ENCODE data around the gene NRG3. TPM values are rescaled to one million over a fixed set of nuclear protein-coding genes. Genes with fewer than 3 reads are reported as not detected.

NRG3 gene
- total RNA-seq, 1 donor from 2014 or later, result 3.2 TPM

DNA sequence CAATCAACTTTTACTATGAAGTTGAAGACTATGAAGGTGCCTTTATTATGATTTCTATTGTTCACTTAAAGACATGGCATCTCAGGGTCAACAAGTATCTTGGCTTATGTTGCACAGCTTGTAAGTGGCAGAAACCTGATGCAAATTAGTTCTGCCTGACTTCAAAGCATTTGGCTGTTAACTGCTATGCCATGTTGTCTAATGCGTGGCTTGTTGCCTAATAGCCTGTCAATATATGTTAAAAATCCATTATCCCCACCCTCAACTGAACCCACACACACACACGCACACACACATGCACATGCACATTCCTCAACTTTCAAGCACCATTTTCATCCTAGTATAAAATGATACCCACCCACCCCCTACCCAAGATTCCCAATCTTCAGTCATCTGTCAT, 217.1 kb downstream of the NRG3 start:
- no peak for DNase-seq

GRCh38 chr10:82124713-82125112, 249.7 kb downstream of the NRG3 start:
- DNase-seq, result no peak

- no peak for DNase-seq
Measured at GRCh38 chr10:82128527-82128926, 253.5 kb downstream of the NRG3 start.

- no peak for DNase-seq
Measured at GRCh38 chr10:82136103-82136502, 261.1 kb downstream of the NRG3 start.

GRCh38 chr10:82144153-82144552, 269.2 kb downstream of the NRG3 start:
- no peak for DNase-seq

- no peak for DNase-seq
Measured at GRCh38 chr10:82148764-82149163, 273.8 kb downstream of the NRG3 start.

GRCh38 chr10:82149674-82150073, 274.7 kb downstream of the NRG3 start:
- DNase-seq, result no peak

DNA sequence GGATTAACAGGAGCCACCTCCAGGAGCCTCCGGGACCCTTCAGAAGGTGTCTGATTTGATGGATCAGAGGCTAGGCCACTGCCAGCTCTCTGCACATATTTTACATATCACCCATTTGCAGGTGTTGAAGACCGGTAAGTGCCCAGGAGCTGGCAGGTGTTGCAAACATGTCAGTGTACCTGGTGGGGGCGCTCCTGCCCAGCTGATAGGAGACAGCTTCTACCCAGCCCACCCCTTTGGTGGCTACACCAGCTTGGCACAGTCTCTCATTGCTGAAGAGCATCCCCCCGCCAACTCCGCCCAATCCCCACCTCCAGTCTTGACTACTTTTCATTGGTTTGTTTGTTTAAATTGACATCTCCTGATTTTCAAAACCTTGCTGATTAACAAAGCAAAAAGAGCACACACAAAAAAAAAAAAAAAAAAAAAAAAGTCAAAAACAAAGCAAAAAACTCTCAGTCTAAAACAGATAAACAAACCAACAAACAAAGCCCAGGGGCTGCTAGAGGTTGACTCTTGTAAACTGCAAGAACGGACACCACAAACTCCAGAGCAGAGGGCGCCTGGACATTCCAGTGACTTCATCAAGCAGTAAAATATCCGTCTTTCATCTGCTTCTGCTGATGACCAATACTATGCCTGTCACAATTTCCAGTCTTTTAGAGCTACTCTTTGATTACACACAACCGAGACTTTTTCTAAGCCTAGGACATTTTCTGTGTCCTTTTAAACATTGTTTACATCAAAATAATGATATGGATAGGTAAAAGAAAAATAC, 275.3 kb downstream of the NRG3 start:
- DNase-seq, result no peak

- DNase-seq, result no peak
Measured at GRCh38 chr10:82160307-82160706, 285.3 kb downstream of the NRG3 start.

GRCh38 chr10:82161264-82161663, 286.3 kb downstream of the NRG3 start:
- no peak for DNase-seq

DNA sequence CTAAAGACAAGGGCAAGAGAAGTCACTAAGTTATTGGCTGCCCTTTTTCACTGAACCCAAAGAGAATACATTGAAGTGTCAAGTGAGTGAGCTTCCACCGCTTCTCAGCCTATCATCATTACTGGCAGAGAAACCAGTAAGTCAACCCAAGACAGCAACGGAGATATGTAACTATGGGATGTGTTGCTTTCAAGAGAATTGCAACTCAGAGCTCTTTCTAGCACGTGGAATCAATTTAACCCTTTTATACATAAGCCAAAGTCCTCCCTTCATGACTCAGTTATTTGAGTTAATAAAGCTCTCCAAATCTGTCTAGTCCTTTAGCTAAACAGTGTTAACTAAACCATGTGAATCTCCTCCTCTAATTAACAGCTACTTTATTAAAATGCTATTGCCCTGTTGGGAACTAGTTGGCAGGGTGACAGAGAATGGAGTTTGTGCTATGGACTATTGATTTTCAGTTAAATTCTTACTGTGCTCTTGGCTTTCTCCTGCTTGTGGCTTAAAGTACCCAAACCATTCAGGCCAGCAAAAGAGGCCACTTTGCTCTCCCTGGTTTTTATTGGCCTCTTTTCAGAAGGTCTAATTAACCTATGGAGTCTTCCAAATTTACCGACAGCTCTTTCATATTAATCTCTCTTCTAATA, 287.7 kb downstream of the NRG3 start:
- no peak for DNase-seq

DNA sequence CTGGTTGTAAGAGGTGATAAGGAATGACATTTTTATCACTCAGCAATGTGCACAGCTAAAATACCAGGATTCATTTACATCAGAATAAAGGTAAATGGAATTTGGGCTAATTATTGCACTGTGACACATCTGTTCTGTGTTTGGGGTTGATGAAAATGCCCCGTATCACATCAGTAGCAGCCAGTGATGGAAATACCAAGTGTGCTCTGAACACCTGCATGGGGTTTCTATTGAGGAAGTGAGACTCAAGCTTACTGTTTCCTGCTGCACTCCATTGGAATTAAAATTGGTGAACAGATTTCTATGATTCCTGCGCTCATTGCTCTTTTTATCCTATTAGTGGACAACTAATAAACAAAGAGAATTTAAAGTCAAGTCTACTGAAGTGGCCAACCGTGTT, 296.9 kb downstream of the NRG3 start:
- DNase-seq, result no peak

DNA sequence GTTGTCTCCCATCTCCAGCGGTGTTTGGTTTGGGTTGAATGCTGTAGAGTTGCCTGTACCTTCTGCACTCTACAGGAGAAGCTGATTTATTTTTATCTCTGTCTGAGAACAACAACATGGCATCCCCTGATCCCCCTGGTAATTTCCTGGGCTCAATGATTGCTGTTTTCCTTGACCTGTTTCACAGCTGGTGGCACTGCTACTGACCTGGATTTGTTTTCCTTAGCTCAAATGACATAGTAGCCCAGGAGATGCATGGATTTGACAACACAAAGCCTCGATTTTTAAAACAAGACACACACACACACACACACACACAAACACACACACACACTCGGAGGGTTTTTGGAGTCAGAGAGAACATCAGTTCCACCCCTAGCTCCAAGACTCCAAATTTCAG, 301.6 kb downstream of the NRG3 start:
- DNase-seq, result no peak

DNA sequence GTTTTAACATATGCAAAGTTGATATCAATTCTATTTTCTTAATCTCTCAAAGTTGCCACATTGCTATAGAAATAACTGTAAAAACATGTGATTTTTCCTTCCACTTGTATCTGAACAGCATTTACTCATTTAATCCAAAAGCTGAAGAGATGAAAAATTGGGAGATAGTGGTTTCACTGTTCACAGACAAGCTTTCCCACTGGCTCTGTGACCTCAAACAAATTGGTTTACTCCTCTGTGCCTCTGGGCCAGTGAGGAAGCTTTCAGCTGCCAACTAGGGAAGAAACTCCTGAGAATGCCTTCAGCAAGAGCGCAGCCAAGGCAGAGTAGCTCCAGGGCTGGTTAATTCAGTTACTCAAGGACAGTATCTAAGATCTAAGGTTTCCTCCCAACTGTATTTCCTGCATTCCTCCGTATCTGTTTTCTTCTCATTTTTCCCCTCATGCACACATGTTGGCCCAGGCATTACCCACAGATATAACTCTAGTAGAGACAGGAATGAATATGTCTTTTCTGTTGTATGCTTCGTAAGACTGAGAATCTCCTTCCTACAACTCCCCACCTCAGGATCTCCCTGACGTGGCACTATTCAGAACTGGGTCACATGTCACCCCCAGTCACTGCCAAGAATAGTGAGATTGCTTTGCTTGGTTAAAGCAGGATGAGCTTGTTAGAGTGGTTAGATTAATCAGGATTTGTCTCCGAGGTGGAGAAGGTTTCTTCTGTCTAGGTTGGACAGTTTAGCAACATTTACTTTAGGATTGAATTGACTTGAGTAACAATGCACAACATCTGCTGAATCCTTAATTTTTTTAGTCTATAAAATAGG, 315.7 kb downstream of the NRG3 start:
- no peak for DNase-seq

DNA sequence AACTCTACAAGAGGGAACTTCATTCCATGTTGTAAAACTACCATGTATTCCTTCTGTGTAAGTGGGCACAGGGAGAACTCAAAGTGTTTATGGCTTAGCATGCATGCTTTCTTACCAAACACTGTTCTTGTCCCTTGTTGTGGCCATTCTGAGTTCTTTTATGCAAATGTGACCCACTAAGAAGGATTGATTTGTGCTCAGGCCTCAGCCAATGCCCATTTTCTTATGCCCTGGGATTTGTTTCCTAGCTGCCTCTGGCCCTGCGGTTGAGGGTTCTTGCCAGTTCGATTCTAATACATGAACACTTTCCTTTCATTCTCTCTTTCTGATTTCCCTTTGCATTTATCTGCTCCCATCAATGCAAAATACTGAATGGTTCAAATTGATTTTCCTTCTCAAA, 316.7 kb downstream of the NRG3 start:
- DNase-seq, result no peak

GRCh38 chr10:82192665-82193064, 317.7 kb downstream of the NRG3 start:
- DNase-seq, result no peak

DNA sequence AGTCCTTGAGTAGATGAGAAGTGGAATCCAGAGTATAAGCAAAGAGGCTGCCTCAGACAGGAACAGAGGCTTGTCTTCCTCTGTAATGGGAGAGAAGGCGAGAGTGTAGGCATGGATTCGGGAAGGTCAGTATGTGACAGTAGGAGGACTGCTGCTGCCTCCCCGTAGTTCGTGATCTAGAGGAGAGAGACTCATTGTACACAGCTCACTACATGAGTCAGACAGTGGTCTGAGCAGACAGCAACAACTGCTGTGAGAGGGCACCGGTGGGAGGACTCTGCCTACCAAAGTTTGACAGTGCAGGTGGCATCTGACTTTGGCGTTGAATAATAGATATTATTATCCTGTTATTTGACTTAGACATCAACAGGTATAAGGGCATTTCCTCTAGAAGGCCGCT, 319.4 kb downstream of the NRG3 start:
- DNase-seq, result no peak

DNA sequence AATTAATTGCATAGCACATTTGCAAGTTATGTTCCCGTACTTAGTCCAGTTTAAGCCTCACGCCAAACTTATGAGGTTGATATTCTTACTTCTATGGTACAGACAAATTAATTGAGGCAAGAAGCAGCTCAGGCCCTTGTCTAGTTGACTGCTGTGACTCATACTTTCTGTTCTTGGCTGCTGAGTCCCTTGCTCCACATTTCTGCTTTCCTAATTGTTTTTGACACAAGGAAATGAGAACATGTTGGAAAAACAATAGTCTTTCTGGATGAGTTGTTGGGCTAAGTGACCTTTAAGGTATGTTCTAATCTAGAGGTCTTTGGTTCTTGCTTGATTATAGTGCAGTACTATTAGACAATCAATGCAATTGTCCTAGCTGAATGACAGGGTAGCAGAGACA, 331.8 kb downstream of the NRG3 start:
- DNase-seq, result no peak

DNA sequence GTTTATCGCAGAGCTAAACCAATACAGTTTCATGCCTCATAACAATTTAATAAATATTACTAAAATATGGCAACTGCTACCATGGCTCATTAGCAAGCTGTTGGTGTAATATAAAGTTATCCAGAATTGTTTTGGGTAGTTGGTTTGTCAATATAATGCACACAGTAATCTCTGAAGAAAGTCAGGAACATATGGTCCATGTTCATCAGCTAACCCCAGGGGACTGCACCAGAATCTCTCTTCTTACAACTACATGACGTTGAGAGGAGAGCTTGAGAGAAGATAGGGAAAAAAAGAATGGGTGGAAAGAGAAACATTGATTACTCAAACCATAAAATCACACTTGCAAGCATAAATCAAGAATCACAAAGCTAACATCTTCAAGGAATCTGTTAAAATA, 333.7 kb downstream of the NRG3 start:
- DNase-seq, result no peak

DNA sequence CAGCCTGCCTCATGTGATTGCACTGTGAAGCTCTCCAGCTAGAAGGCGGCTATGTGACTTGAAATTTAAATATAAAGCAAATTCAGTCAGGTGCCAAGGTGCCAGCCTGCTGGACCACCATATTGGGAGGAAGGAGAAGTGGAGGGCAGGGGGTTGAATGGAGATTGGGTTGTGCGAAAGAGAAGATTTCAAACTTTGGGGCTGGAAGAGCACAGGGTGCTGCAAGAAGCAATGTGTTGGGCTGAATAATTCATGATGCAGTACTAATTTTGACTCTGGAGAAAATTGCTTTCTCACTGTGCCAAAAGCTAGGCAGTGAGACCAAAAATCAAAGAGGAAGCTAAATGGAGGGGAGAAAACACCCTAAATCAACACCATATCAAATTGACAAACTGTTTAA, 335.3 kb downstream of the NRG3 start:
- no peak for DNase-seq

DNA sequence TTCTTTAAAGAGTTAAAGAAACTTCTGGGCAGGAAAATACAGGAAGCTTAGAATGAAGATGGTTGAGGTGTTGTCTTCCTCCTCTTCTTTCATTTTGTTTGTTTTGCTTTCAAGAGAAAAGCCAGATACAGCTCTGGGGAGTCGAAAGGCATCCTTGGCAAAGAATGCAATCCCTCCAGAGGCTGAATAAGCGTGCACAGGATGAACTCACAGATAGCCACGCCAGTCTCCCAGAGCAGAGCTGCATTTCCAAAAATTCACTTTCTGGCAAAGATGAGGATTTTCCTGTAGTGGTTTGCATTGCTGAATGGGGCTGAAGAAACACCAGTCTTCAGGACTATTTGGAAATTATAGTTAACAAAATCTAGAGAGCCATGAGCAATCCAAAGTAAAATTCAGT, 336.4 kb downstream of the NRG3 start:
- DNase-seq, result no peak

GRCh38 chr10:82212753-82213152, 337.8 kb downstream of the NRG3 start:
- DNase-seq, result no peak

DNA sequence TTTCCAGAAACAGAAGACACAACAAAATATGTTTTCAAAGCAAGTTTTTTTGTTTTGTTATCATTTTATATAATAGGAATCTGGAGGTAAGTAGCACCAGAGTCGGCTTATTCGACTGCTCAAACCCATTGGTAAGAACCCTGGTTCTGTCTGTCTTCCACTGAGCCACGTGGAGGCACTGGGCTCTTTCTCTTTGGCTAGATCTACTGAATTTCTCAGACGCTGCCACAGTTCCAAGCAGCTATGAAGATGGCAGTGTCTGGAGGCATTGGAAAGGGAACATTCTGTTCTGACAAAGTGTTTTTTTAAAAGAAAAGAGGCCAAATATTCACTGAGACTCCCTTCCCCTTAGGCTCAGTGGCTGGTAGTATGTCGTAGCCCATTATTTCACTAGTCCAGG, 338.8 kb downstream of the NRG3 start:
- no peak for DNase-seq

DNA sequence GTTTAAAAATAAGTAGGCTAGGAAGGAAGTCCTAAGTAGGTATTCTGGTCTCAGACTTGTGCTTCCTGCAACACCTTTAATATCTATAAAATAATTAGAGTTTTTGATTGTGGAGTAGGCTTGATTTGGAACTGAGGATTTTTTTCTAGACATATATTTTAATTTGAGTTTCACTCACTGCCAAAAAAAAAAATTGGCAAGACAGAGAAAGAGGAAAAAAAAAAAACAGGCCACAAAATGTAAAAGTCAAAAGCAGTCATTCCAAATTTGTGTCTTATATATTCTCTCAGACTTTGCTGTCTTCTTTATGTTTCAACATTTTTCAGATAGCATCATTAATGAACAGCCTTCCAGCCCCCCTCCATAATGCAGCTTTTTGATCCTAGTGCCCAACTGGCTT, 346.1 kb downstream of the NRG3 start:
- DNase-seq, result no peak
